ENCODE results near the gene IL1RAPL1. TPM values are rescaled to one million over a fixed set of nuclear protein-coding genes. Genes with fewer than 3 reads are reported as not detected.

The IL1RAPL1 gene
- total RNA-seq, 1 donor from 2014 or later, result 4.7 TPM

DNA sequence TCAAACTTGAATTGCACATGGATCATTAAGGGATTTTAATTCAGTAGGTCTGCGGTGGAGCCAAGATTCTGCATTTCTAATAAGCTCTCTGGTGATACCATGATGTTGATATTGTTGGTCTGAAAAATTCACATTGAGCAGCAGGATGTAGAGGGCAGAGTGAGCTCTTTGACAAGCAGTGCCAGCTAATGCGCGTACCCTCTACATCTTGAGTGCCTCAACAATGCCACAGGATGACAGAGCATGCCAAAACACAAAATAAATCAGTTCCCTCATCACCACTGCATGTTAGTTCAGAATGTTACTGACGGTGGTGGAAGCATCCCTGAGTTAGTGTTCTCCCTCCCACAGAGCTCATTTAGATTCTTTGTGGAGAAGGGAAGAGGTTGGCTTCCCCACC is 23.5 kb downstream of the IL1RAPL1 start:
- DNase-seq (no peak), ATAC-seq (peak; percentile 52)
- intact Hi-C loops (cut with micrococcal nuclease), result no loop called here

DNA sequence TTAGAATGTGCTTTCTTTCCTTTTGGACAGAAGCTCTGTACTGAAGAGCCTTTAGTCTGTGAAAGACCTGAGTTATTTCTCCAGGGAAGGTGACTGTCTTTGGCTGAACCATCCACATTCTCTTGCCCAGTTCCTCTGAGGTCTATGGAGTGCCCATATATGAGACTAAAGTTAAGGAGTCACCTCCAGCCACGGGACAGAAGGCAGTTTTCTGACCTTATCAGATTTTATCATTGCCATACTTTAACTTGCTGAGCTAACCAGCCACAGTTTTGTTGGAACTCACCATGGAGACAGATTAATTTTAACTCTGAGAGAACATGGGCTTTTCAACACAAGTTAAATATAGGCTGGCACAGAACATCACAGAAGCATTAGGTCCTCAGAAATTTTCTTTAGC is 26.3 kb downstream of the IL1RAPL1 start:
- DNase-seq, result no peak
- peak; percentile 84 for ATAC-seq
- intact Hi-C loops (cut with micrococcal nuclease), result no loop called here

DNA sequence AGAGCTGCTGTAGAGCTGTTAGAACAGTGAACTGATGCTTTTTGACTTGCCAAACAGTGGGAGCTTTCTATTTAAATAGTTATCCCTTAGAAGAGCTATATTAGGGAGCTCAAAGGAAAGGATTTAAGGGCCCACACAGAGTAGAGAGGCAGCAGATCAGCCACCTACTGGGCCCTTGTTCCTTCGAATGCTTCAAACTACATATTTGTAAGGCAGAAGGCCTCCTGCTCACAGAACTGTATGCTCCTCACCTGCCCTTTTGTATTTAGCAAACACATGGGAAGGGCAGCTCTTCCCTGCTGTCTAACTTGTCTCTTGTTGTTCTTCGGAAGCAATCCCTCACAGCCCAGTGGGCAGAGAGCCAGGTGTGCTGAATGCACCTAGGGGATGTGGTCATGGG is 38.0 kb downstream of the IL1RAPL1 start:
- intact Hi-C loops (cut with micrococcal nuclease), result no loop called here
- peak; percentile 33 for DNase-seq

GRCh38 chrX:28626515-28626914 is 39.3 kb downstream of the IL1RAPL1 start:
- ATAC-seq (no peak), DNase-seq (no peak)
- intact Hi-C loops (cut with micrococcal nuclease), result no loop called here

More for the DNA sequence above, 38.0 kb downstream of the IL1RAPL1 start:
- ATAC-seq, result no peak

GRCh38 chrX:28628120-28628519 is 40.9 kb downstream of the IL1RAPL1 start:
- ATAC-seq, result peak; percentile 44
- DNase-seq, result no peak
- intact Hi-C loops (cut with micrococcal nuclease), result no loop called here

DNA sequence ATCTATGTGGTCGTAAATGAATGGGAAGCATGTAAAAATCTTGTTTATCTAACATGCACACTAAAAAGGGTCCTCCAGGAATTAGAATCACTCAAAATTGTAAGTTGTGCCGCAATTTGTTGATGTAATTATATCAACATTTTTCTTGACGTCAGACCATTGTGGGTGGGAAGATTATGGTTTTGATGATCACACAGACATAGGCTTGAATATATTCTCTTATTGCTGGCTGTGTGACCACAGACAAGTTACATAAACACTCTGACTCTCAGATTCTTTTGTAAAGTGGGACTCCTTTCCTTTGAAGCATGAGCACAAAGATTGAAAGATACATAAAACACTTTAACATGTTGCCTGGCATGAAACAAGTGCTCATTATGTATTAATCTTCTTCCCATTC is 51.5 kb downstream of the IL1RAPL1 start:
- ATAC-seq (no peak), DNase-seq (no peak)
- intact Hi-C loops (cut with micrococcal nuclease), result no loop called here

- intact Hi-C loops (cut with micrococcal nuclease), result no loop called here
- DNase-seq (no peak), ATAC-seq (no peak)
Measured at GRCh38 chrX:28639451-28639850, 52.2 kb downstream of the IL1RAPL1 start.

DNA sequence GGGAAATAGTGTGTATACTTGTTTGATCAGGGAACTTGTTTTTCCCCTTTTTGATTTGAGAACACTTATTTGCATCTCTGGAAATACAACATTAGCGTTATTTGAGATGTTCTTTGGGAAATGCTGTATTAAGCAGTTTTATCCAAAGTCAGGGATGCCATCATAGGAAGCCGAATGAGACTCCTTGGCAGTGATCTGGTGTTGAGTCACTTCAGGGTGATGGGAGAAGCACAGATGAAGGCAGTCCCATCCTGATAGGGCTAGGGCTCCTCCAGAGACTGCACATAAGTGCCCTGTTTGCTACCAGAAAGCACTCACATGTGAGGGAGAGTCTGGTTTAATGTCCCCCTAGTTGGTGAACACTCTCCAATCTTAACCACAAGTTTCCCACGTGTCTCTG is 62.3 kb downstream of the IL1RAPL1 start:
- intact Hi-C loops (cut with micrococcal nuclease), result no loop called here
- ATAC-seq, result no peak
- no peak for DNase-seq

GRCh38 chrX:28651186-28651585 is 63.9 kb downstream of the IL1RAPL1 start:
- no peak for ATAC-seq
- intact Hi-C loops (cut with micrococcal nuclease), result no loop called here

DNA sequence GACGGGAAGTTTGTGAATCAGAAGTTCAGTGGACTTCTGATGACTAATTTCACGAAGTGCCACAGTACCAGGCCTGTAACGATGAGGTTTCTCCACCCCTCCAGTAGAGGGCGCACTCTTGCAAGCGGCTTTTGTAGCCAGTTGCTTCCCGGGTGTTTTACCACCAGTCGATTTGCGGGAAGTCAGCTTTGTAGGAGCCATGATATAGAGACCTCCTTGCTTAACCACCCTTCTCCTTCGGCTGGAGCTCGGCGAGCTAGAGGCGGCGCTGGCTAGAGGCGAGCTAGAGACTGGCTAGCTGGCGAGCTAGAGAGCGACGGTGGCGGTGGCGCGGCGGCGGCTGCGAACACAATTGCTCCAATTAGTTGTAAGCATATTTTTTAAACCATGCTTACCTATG is 72.0 kb downstream of the IL1RAPL1 start:
- ATAC-seq (no peak), DNase-seq (no peak)
- intact Hi-C loops (cut with micrococcal nuclease), result no loop called here

More at GRCh38 chrX:28651186-28651585, 63.9 kb downstream of the IL1RAPL1 start:
- no peak for DNase-seq

DNA sequence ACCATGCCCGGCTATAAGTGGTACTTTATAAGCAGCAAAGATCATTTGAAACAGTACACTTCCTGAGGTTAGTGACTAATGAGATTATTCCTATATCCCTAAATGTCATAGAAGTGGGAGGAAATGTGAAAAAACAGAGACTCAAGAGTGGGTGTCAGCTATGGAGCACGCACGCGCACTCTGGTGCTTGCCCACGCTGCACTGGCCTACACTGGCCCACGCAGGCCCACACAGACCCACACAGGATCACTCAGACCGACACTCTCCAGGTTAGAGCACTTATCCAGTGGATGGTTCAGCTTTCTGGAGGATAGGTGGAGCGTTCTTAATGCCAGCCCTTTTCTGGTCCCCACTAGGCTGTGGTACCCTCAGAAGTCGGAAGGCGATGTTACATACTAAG is 78.5 kb downstream of the IL1RAPL1 start:
- ATAC-seq (no peak), DNase-seq (no peak)
- intact Hi-C loops (cut with micrococcal nuclease), result no loop called here

GRCh38 chrX:28668303-28668702 is 81.1 kb downstream of the IL1RAPL1 start:
- no peak for ATAC-seq
- DNase-seq, result no peak
- intact Hi-C loops (cut with micrococcal nuclease), result no loop called here

DNA sequence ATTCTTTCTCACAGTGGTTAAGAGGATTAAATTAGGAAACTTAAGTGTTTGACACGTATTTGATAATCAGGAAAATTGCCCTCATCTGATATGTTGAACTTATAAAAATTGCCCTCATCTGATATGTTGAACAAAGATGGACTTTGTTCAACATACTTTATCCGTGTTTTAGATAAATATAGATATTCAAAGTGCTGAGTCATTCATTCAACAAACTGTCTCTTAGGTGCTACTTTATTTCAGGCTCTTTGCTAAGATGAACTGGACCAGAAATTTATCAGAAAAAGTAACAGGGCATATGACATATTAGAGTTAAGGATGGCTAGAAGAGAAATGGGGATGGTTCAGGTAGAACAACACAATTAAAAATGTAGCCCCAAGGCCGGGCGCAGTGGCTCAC is 81.7 kb downstream of the IL1RAPL1 start:
- no peak for DNase-seq
- no peak for ATAC-seq

DNA sequence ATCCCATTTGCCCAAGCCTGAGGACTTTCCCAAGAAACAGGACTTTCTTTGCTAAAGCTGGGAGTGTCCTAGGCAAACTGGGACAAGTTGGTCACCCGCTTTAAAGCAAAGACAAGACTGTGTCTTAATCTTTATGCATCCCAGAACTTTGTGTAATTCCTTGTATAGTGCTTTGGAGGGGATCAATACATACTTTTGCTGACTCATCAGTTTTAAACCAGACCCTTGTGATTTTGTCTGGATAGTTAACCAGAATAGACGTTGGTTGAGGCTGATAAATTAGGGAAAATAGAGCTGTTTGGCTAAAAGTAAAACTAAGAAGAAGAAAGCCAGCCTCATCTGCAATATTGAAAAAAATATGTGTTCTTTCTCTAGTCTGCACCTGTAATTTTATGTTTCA is 82.8 kb downstream of the IL1RAPL1 start:
- DNase-seq, result no peak
- ATAC-seq, result no peak
- intact Hi-C loops (cut with micrococcal nuclease), result no loop called here

More for the DNA sequence above, 81.7 kb downstream of the IL1RAPL1 start:
- intact Hi-C loops (cut with micrococcal nuclease), result no loop called here

DNA sequence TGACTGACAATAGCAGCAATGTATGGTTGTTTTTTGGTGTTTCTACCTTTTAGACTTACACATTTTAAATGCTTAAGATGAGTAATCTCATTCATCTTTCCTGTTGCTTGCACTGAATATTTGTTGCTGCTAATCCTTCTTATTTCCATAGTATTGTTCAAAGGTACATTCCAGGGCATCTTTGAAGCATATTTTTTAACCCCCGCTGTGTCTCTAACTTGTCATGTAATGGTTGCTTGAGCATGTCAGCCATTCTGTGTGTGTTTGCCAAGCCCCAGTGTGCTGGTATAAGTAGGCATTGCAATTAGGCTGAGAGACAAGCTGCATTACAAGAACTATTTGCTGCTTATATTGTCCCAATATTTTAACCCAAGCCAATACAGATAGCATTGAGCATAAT is 87.9 kb downstream of the IL1RAPL1 start:
- DNase-seq (no peak), ATAC-seq (no peak)
- intact Hi-C loops (cut with micrococcal nuclease), result no loop called here

DNA sequence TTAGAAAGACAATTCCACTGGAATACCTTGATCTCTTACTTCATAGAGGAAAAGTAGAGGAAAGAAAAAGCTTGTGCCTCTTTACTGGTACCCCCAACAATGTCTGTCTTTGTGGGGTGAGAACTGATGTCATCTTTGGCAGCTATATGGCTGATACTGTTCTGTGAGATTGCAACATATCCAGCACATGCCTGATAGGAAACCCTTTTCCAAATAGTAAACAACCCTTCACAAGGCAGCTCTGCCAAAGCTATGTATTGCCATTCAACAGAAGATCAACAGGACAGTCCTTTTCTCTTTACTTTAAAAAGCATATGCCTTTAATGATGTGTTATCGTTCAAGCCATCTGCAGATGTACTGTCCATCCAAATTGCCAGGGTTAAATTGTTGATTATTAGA is 105.9 kb downstream of the IL1RAPL1 start:
- intact Hi-C loops (cut with micrococcal nuclease), result no loop called here
- DNase-seq (no peak), ATAC-seq (no peak)

DNA sequence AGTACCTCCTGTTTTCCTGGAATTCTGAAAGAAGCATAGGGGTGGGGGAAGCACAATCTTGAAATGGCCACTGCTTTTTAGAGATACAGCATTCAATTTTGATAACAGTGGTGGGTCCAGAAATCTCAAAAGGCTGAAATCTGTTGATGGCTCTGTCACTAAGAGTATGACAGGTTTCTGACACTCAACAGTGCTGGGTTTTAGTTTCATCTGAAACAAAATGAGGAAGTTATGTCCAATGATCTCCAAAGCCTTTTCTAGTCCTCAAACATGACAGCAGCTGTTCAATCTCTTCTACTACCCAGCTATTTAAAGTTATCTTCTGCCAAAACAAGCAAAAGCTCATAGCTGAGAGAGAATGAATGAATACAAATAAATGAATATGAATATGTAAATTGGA is 110.5 kb downstream of the IL1RAPL1 start:
- no peak for DNase-seq
- no peak for ATAC-seq
- intact Hi-C loops (cut with micrococcal nuclease), result no loop called here

GRCh38 chrX:28701222-28701621 is 114.0 kb downstream of the IL1RAPL1 start:
- ATAC-seq (no peak), DNase-seq (no peak)
- intact Hi-C loops (cut with micrococcal nuclease), result no loop called here

DNA sequence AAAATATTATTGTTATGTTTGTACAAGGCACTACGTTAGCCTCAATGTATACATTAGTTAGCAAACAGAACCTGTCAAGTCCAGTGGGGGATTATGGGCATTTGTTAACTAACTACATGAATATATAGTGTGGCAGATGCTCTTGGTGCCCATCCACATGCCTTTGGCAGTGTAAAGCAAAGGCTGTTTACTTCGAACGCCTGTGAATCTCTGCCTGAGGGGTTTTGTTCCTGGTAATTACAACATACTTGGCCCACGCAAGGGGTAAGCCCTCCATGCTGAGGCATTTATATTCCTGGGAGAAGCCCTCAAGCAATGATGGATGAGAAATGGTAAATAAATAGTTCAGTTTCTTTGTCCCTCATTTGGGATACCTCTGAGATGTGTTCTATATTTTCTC is 119.7 kb downstream of the IL1RAPL1 start:
- no peak for DNase-seq
- ATAC-seq, result no peak
- intact Hi-C loops (cut with micrococcal nuclease), result no loop called here

- DNase-seq (no peak), ATAC-seq (no peak)
- intact Hi-C loops (cut with micrococcal nuclease), result no loop called here
Measured at GRCh38 chrX:28709421-28709820, 122.2 kb downstream of the IL1RAPL1 start.

DNA sequence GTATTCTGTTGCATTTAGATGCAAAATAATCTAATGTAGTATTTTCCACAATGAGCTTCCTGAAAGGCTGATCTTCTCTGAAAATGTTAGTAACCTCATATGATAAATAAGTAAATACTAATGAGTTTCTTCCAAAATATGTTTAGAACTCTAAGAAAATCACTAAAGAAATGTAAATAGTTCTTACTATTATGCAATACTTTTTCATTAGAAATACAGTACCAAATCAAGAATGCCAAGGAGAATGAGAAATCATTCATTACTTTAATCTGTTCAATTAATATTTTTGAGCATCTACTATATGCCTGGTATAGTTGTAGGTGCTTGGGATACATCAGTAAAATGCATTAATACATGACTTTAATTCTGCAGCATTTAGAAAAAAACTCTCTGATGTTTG is 130.6 kb downstream of the IL1RAPL1 start:
- ATAC-seq (no peak), DNase-seq (no peak)
- intact Hi-C loops (cut with micrococcal nuclease), result no loop called here

DNA sequence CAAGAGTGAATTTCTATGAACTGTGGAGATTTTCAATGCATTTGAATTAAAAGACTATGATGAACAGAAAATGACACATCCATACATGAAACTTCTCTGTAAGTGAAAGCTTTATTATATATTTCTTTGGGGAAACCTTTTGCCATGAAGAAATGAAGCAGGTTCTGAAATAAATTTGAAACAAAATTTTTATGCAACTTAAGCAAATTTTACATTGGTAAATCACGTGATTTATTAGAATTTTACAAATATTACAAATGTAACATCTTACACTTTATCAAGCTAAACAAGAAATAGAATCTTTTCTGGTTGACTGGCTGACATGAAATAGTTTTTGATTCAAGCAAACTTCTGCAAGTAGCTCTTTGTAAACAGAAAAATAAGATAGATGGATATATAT is 131.2 kb downstream of the IL1RAPL1 start:
- intact Hi-C loops (cut with micrococcal nuclease), result no loop called here
- DNase-seq, result no peak
- no peak for ATAC-seq

Measured in left ventricle myocardium superior (tissue), 1 donor.